IPS DF 4.7 (cell line): ENCODE results near the gene CAMK1.
A peak's percentile ranks its signal among the peaks of the same experiment; 100 is the strongest.

Experiments used
- DNase-seq: peaks from one replicate; pipeline ENCODE4 v3.0.0-alpha.2; 2013; ENCODE audit warnings: low spot score; ENCODE audit errors: extremely low read depth

Gene CAMK1

GRCh38 chr3:9743548-9743947, 26.2 kb downstream of the CAMK1 start:
- no peak for DNase-seq

GRCh38 chr3:9742560-9742959, 27.2 kb downstream of the CAMK1 start:
- DNase-seq = no peak

GRCh38 chr3:9739181-9739580, 30.6 kb downstream of the CAMK1 start:
- DNase-seq = no peak

GRCh38 chr3:9736831-9737230, 32.9 kb downstream of the CAMK1 start:
- no peak for DNase-seq

GRCh38 chr3:9732740-9733115, 37.0 kb downstream of the CAMK1 start:
- no peak for DNase-seq

GRCh38 chr3:9732080-9732739, 37.5 kb downstream of the CAMK1 start:
- no peak for DNase-seq

GRCh38 chr3:9731206-9732079, 38.3 kb downstream of the CAMK1 start, which contains the start of gene BRPF1:
Gene BRPF1, plus strand, starts transcription at chr3:9731735. Its CDS starts 2,406 bp downstream, at chr3:9734141.
- peak; percentile 84 for DNase-seq

GRCh38 chr3:9730657-9731205, 39.0 kb downstream of the CAMK1 start:
- DNase-seq = peak; percentile 38

GRCh38 chr3:9729419-9729818, 40.3 kb downstream of the CAMK1 start:
- DNase-seq = no peak

GRCh38 chr3:9727743-9728142, 42.0 kb downstream of the CAMK1 start:
- DNase-seq = no peak

GRCh38 chr3:9727041-9727595, 42.6 kb downstream of the CAMK1 start:
- DNase-seq = peak; percentile 74

- no peak for DNase-seq
These were observed 43.8 kb downstream of the CAMK1 start for GRCh38 chr3:9725775-9726515.

- DNase-seq = no peak
These were observed 48.1 kb downstream of the CAMK1 start for GRCh38 chr3:9721700-9722060.

- DNase-seq = no peak
These were observed 48.6 kb downstream of the CAMK1 start for GRCh38 chr3:9721015-9721699.

- DNase-seq = no peak
These were observed 51.6 kb downstream of the CAMK1 start for GRCh38 chr3:9718118-9718517.

GRCh38 chr3:9717563-9717962, 52.2 kb downstream of the CAMK1 start:
- no peak for DNase-seq

- DNase-seq = no peak
These were observed 52.8 kb downstream of the CAMK1 start for GRCh38 chr3:9716801-9717555.

- DNase-seq = no peak
These were observed 53.8 kb downstream of the CAMK1 start for GRCh38 chr3:9715764-9716437.

GRCh38 chr3:9715136-9715535, 54.6 kb downstream of the CAMK1 start:
- DNase-seq = no peak

- DNase-seq = no peak
These were observed 56.6 kb downstream of the CAMK1 start for GRCh38 chr3:9713142-9713541.
